Transverse colon (tissue), 3 donors: ENCODE measurements around the gene MAP10.

ENCODE experiments used
- EP300 ChIP-seq: sonication (generic); formaldehyde crosslinking; IDR thresholded peaks from one replicate; pipeline ENCODE4 v1.6.1; 2017; ENCODE audit warnings: antibody characterized with exemption, low read depth
- TF ChIP-seq, protein P1 (sequence below), 5 experiments: fragments of 200-600 bp in 3 of 5; fragments of 450-650 bp in 2 of 5; sonication (generic) in 3 of 5; IDR thresholded peaks; 1 replicate in 2 of 5; 2 replicates in 3 of 5; pipeline ENCODE4 v1.5.1; 2016 to 2017; ENCODE audit warnings: antibody characterized with exemption in 5 of 5, inconsistent platforms in 3 of 5, mild to moderate bottlenecking in 2 of 5, moderate library complexity in 1 of 5

DNA sequence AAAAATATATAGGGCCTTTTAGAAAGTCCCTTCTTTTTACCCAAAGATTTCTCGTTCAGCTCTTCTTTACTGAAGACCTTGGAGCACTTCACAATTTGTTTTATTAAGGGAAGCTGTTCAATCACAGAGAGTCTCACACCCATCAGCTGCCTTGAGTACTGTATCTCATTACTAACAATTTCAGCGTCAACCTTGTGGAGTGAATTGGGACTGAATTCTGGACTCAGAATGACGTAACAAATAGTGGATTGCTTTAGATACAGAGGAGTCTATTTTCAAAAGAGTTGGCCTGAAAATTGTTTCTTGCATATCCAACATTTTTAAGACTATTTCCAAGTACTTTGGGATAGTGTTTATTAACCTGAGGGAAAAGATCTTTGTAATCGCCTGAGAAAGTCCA, 7.9 kb downstream of the MAP10 start:
- no peak for TF ChIP-seq EP300
- TF ChIP-seq, protein P1, sequence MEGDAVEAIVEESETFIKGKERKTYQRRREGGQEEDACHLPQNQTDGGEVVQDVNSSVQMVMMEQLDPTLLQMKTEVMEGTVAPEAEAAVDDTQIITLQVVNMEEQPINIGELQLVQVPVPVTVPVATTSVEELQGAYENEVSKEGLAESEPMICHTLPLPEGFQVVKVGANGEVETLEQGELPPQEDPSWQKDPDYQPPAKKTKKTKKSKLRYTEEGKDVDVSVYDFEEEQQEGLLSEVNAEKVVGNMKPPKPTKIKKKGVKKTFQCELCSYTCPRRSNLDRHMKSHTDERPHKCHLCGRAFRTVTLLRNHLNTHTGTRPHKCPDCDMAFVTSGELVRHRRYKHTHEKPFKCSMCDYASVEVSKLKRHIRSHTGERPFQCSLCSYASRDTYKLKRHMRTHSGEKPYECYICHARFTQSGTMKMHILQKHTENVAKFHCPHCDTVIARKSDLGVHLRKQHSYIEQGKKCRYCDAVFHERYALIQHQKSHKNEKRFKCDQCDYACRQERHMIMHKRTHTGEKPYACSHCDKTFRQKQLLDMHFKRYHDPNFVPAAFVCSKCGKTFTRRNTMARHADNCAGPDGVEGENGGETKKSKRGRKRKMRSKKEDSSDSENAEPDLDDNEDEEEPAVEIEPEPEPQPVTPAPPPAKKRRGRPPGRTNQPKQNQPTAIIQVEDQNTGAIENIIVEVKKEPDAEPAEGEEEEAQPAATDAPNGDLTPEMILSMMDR (IDR thresholded peaks at IDR 0.05) = no peak
